OCI-LY3 (cell line): ENCODE results near the gene TJP1.
A peak's percentile ranks its signal among the peaks of the same experiment; 100 is the strongest.

ENCODE experiments used
- H2AFZ ChIP-seq: fragments of 200-600, 300-600 bp; shearing (Covaris generic); 2 replicates; pipeline ENCODE4 v1.6.0; 2014; ENCODE audit warnings: antibody characterized with exemption, low read depth, low read length
- H3K27ac ChIP-seq: fragments of 200-600, 300-600 bp; sonication (generic); 2 replicates; pipeline ENCODE4 v1.5.1; 2014; ENCODE audit warnings: mild to moderate bottlenecking, low read length, moderate library complexity, mixed read lengths
- H3K27me3 ChIP-seq: fragments of 200-600, 300-600 bp; sonication (generic); 2 replicates; pipeline ENCODE4 v1.6.1; 2014; ENCODE audit warnings: low read depth, low read length, mixed read lengths
- H3K36me3 ChIP-seq: fragments of 200-600, 300-600 bp; sonication (generic); replicated peaks from 2 replicates; pipeline ENCODE3; 2014; ENCODE audit warnings: low read depth, low read length, mixed read lengths
- H3K4me1 ChIP-seq: fragments of 300-600, 200-600 bp; sonication (generic); 2 replicates; pipeline ENCODE4 v1.6.1; 2014; ENCODE audit warnings: low read length, mixed read lengths
- H3K4me2 ChIP-seq: fragments of 200-600, 300-600 bp; sonication (generic); 2 replicates; pipeline ENCODE4 v1.6.1; 2014; ENCODE audit warnings: low read length, mixed read lengths
- H3K4me3 ChIP-seq: fragments of 300-600, 200-600 bp; sonication (generic); 2 replicates; pipeline ENCODE4 v1.5.1; 2014; ENCODE audit warnings: antibody characterized with exemption, mild to moderate bottlenecking, low read length, moderate library complexity
- H3K79me2 ChIP-seq: fragments of 300-600, 200-600 bp; shearing (Covaris generic); 2 replicates; pipeline ENCODE4 v1.6.1; 2014; ENCODE audit warnings: mild to moderate bottlenecking, low read length, mixed read lengths
- H3K9ac ChIP-seq: fragments of 300-600, 200-600 bp; shearing (Covaris generic); 2 replicates; pipeline ENCODE4 v1.6.0; 2014; ENCODE audit warnings: mild to moderate bottlenecking, low read length, moderate library complexity
- H3K9me3 ChIP-seq: fragments of 200-600, 300-600 bp; shearing (Covaris generic); 2 replicates; pipeline ENCODE4 v1.6.1; 2014; ENCODE audit warnings: low read length, mixed read lengths; ENCODE audit not compliant: insufficient read depth
- H4K20me1 ChIP-seq: fragments of 200-600, 300-600 bp; sonication (generic); 2 replicates; pipeline ENCODE4 v1.6.1; 2016; ENCODE audit warnings: low read length, mixed read lengths; ENCODE audit not compliant: insufficient read depth
- EZH2phosphoT487 ChIP-seq: fragments of 200-600 bp; shearing (Covaris generic); IDR thresholded peaks from 2 replicates; pipeline ENCODE4 v1.6.1; 2018; ENCODE audit warnings: antibody characterized with exemption, mixed run types, low read depth
- TF ChIP-seq, protein P1 (sequence below): fragments of 200-600, 300-600 bp; sonication (generic); IDR thresholded peaks from 2 replicates; pipeline ENCODE4 v1.5.1; 2014; ENCODE audit warnings: antibody characterized with exemption, low read length, low read depth

Gene TJP1

GRCh38 chr15:29753506-29753905 lies 68.8 kb downstream of the TJP1 start:
- H3K27me3 ChIP-seq = peaks cover 21% of the 10 kb centered on the region
- H2AFZ ChIP-seq = no peak overlapping the region
- no peaks in the 10 kb centered on the region for H3K79me2 ChIP-seq
- H3K36me3 ChIP-seq = no peaks in the 10 kb centered on the region
- TF ChIP-seq, protein P1, sequence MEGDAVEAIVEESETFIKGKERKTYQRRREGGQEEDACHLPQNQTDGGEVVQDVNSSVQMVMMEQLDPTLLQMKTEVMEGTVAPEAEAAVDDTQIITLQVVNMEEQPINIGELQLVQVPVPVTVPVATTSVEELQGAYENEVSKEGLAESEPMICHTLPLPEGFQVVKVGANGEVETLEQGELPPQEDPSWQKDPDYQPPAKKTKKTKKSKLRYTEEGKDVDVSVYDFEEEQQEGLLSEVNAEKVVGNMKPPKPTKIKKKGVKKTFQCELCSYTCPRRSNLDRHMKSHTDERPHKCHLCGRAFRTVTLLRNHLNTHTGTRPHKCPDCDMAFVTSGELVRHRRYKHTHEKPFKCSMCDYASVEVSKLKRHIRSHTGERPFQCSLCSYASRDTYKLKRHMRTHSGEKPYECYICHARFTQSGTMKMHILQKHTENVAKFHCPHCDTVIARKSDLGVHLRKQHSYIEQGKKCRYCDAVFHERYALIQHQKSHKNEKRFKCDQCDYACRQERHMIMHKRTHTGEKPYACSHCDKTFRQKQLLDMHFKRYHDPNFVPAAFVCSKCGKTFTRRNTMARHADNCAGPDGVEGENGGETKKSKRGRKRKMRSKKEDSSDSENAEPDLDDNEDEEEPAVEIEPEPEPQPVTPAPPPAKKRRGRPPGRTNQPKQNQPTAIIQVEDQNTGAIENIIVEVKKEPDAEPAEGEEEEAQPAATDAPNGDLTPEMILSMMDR = no peak
- TF ChIP-seq EZH2phosphoT487 = no peak
- no peak overlapping the region for H3K27ac ChIP-seq
- H3K4me1 ChIP-seq = no peaks in the 10 kb centered on the region
- no peaks in the 10 kb centered on the region for H3K9me3 ChIP-seq
- no peak overlapping the region for H3K4me2 ChIP-seq
- no peaks in the 10 kb centered on the region for H4K20me1 ChIP-seq
- no peak overlapping the region for H3K4me3 ChIP-seq
- no peak overlapping the region for H3K9ac ChIP-seq

DNA sequence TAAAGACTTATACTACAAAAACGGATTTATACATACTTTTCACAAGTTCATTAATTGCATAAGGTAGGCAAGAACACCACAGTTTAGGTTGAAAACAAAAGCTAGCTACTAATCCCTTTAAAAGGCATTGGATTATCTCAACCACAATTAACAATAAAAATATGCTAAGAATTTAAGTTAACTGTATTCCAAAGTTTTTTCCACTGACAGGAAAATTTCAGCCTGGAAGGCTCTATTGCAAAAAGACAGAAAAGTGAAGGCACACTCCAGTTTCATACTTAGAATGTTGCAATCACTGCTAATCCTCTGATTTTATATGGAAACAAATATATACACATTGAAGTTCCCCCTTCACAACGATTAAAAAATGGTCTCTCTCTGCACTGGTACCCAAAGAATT lies 71.5 kb downstream of the TJP1 start:
- H3K4me3 ChIP-seq = no peak overlapping the region
- no peak overlapping the region for H3K27ac ChIP-seq
- no peaks in the 10 kb centered on the region for H3K4me1 ChIP-seq
- 0 out of 2 replicates have a peak, but pooled peaks cover 3% of the 10 kb centered on the region for H3K27me3 ChIP-seq
- no peak overlapping the region for H3K9ac ChIP-seq
- no peaks in the 10 kb centered on the region for H3K36me3 ChIP-seq
- H3K79me2 ChIP-seq = no peaks in the 10 kb centered on the region
- no peak overlapping the region for H3K4me2 ChIP-seq
- no peaks in the 10 kb centered on the region for H4K20me1 ChIP-seq
- TF ChIP-seq EZH2phosphoT487 = no peak
- H2AFZ ChIP-seq = no peak overlapping the region
- H3K9me3 ChIP-seq = no peaks in the 10 kb centered on the region

DNA sequence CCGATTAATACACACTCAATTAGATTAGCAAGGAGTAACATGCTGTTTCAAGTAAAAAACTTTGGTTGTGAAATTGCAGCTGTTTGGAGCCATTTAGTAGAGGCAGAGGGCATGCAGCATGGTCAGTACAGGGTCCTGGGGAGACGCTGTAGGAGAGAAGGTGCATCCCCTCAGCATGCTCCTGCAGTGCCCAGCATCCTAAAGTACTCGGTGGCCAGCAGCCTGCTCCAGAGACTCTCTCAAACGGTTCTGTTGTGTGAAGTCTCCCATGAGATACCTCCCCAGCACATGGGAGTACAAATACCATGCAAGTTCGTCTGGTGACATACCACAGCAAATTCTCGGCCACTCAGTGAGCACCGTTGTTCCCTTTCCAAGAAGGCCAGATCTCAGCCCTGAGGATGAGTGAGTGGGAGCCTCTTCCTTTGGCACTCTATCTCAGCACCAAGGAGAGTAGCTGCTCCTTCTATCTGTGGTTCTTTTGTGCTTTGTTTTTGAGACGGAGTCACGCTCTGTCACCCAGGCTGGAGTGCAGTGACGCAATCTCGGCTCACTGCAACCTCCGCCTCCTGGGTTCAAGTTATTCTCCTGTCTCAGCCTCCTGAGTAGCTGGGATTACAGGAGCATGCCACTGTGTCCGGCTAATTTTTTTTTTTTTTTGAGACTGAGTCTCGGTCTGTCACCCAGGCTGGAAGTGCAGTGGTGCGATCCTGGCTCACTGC lies 72.7 kb downstream of the TJP1 start:
- no peak for TF ChIP-seq EZH2phosphoT487
- TF ChIP-seq, protein P1 = no peak
- no peak overlapping the region for H3K4me2 ChIP-seq
- H3K27ac ChIP-seq = no peak overlapping the region

DNA sequence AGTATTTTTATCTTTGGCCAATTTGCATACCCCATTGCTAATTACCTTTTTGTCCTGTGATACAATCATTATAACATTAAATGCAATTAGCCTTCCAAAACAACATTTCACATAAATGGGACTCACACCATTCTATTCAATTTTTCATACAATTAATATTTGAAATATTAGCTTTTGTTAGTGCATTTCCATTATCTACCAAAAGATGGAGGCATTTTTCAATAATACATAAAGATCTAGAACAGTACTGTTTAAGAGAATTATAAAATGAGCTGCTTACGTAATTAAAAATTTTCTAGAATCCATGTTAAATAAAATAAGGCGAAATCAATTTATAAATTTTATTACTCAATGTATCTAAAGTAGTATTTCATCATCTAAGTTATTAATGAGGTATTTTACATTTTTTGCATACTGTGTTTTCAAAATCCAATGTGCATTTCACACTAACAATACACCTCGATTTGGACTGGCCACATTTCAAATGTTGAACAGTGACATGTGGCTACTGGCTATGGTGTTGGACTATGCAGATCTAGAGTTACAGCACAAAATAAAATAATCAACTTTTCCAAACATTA lies 74.3 kb downstream of the TJP1 start:
- H3K4me1 ChIP-seq = no peaks in the 10 kb centered on the region
- H3K9ac ChIP-seq = no peak overlapping the region
- 0 out of 2 replicates have a peak, but pooled peaks cover 6% of the 10 kb centered on the region for H3K27me3 ChIP-seq
- TF ChIP-seq, protein P1 = peak; percentile 53
- no peak for TF ChIP-seq EZH2phosphoT487
- no peaks in the 10 kb centered on the region for H3K9me3 ChIP-seq
- no peak overlapping the region for H3K4me3 ChIP-seq
- H3K27ac ChIP-seq = no peak overlapping the region
- no peaks in the 10 kb centered on the region for H3K36me3 ChIP-seq
- no peaks in the 10 kb centered on the region for H3K79me2 ChIP-seq
- H3K4me2 ChIP-seq = no peak overlapping the region
- no peak overlapping the region for H2AFZ ChIP-seq
- no peaks in the 10 kb centered on the region for H4K20me1 ChIP-seq

More for the DNA sequence above, 72.7 kb downstream of the TJP1 start:
- Histone ChIP-seq H3K4me1 (no peaks in the 10 kb centered on the region), H3K9me3 (no peaks in the 10 kb centered on the region), H3K9ac (no peak overlapping the region), H4K20me1 (no peaks in the 10 kb centered on the region), H3K4me3 (no peak overlapping the region), H3K79me2 (no peaks in the 10 kb centered on the region), H2AFZ (no peak overlapping the region), H3K27me3 (0 out of 2 replicates have a peak, but pooled peaks cover 3% of the 10 kb centered on the region), H3K36me3 (no peaks in the 10 kb centered on the region)
